HG03103 (cell line): Measurements from ENCODE around the gene FBXL17.

Experiments used
- ATAC-seq: cut with Tn5 transposase; IDR thresholded peaks from one replicate; pipeline ENCODE4 v1.9.1; 2021; ENCODE audit warnings: low read depth; ENCODE audit not compliant: unreplicated experiment

The FBXL17 gene

DNA sequence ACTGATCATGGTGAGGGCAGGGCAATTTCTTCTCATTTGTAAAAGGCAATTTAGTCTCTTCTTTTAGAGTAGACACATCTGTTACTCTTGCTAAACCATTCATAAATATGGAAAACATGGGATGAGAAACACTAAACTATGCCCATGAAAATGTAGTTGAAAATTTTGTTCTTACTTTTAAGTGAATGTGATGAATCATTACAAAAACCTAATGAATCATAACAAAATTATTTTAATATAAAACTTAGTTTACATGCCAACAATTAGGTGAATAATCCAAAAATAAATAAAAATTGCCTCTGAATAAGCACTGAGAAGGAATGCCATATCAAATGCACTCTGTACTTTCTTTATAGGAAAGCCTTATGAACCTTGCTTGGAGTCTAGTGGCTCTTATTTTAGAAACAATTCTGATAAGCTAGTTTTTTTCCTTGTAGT is 413.5 kb downstream of the FBXL17 start:
- no peak for ATAC-seq

DNA sequence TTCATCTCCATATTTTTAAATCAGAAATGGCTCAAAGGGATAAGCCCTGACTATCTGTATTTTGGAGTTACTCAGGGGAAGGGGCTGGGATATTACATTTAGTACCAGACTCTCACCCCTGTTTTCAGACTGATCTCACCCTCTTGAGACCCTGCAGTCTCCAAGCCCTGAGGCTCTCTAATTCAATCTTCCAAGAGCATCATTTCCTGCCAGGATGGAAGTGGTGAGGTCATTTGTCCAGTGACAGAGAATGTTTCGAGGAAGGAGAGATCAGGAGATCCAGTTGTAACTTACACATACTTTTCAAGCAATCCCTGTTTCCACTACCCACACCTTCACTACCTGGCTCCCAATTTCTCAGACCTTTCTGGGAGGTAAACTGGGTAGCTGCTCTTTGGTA is 415.7 kb downstream of the FBXL17 start:
- no peak for ATAC-seq

GRCh38 chr5:107964722-107965121 is 417.2 kb downstream of the FBXL17 start:
- no peak for ATAC-seq

DNA sequence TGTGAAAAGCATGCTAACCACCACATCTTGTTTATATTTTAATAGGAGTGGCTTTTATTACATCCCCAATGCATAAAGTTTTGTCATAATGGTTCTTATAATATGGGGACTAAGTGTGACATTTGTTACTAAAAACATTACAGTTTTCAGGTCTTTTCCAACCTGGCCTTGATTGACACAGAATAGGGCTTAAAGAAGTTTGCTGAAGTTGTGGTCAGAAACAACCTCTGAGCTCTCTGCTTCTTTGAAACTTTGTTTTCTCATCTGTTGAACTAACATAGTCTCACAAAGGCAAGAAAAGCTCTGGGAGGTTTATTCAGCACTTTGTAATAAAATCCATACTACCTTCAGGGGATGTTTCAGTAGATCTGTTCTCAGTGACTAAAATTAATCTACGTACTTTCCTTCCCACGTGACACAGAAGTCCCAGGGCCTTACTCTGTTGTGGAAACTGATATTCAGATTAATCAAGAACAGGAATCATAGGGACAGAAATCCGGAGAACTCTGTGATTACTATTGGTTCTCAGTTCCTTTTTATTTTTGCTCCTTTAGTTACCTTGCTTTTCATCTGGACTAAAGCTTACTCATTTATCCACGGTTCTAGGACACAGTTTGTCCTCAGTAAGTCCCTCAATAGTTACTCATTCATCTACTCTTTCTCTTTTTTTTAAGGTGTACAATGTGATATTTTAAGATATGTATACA is 422.2 kb downstream of the FBXL17 start:
- no peak for ATAC-seq

- ATAC-seq, result no peak
Observed at GRCh38 chr5:107958861-107959260, 423.0 kb downstream of the FBXL17 start.

DNA sequence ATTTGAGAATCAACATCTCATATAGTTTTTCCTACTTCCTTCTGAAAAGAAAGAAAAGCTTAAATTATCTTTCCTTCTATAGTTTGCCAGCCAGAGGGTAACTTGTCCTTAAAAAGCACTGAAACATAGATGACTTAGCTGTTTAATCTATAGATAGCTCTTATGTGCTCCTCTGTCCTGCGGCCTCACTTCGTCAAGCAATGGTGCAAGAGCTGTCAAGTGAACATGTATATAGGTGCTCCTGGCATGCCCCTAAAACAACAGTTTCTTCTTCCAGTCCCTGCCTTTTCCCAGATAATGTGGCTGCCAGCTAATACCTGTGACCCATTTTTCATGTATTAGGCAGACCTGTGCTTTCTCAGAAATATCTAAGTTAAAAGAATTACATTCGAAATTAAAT is 423.5 kb downstream of the FBXL17 start:
- ATAC-seq, result no peak

DNA sequence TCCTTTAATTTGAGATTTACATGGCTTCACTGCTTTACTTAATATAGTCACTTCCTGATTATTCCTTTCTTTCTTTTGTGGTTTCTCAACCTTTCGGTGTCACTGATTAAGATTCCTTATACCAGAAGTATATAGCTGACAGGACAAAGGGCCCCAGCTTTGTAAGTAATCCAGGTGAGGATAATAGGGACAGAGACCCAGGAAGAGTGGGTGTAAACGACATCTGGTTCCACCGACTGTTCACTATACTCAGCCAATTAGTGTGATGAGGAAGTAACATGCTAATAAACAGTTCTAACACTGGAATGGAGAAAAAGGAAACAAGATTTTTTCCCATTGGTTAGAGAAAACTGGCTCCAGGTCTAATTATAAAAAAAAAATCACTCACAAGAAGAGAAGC is 424.8 kb downstream of the FBXL17 start:
- ATAC-seq, result no peak

DNA sequence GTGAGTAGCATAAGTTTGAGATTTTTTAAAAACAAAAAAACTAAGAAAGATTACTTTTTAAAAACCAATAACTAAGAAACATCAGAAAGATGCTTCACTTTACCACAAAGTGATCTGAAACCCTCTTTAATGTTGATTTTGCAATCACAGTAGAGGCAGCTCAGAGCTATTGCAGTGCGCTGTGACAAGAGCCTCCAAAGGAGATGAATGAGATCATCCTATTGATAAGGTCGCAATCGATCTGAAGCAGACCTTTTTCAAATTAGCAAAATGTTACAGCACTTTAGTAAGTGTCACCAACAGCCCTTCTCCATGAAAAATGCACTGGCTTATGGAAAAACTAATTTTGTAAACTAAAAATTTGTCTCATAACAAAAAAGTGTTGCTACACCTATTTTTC is 426.6 kb downstream of the FBXL17 start:
- no peak for ATAC-seq

DNA sequence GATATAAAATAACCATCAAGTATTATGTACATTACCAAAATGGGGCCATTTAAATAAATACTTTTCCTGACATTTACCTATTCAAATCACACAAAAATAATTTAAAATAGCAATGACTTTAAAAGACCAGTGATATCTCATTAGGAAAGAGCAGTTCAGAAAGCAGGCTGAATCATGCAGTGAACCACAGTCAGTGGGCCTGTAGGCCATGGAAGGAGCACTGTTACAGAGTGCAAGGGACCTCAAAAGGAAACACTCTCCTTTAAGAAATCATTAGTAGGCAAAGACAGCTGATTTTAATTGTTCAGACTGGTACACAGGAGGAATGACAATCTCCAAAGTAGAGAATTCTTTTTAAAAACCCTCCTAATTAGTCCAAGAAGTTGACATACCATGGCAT is 427.6 kb downstream of the FBXL17 start:
- no peak for ATAC-seq

DNA sequence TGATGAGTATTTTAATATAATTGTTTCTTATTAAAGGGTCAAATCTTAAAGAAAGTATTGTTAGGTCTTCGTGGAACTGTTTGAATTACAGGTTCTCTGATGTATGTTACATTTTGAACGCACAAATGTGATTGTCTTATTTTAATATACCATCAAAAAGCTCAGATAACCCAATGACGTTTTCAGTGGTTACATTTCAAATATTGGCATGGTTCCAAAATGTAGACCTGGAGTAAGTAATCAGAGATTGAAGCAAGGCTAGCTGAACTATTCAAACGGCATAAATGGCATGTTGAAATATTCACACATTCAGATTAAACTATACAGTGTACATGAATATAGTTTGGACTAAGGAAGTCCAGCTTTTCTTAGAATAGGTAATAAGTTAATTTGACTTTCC is 429.4 kb downstream of the FBXL17 start:
- no peak for ATAC-seq

DNA sequence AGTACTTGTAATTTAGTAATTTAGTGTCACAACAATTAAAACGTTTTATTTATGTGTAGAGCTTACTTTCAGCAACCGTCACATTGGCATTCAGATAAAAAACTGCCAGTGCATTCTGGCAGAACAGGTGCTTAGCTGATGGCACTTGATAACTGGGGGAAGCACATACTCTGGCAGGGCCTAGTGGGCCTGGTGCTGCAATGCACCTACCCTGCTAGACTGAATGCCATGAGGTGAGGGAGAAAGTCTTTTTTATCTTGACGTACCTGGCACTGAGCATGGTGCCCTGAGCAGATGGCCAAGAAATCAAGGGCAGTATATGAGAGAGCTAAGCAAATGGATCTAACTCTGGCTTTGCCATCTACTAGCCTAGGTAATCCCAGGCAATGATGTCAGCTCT is 430.6 kb downstream of the FBXL17 start:
- ATAC-seq, result no peak

GRCh38 chr5:107950776-107951175 is 431.1 kb downstream of the FBXL17 start:
- ATAC-seq, result no peak

DNA sequence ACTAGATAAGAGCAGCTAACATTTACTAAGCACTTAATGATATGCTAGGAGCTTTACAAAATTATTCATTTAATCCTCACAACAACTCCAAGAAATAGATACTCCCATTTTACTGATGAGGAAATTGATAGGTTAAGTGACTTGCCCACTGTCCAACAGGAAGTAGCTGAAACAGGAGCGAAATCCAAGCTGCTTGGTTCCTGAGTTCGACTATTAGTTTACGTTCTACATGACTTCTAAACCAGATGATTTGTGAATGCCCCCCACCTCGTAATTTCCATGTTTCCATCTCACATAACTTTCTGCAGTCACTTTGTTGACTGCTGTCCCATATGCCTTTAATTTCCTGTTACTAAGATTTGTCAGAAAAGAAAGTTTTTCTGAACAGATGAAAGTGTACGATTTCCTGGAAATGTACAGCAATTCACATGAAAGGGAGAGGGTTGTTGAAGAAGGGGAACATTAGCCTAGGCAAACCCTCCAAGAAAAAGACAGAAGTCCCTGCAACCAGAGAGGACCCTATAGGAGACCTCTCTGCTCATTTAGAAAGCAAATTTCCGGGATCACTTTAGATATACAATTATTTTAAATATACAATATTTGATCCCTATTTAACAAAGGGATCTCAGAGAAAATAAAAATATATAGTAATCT is 432.1 kb downstream of the FBXL17 start:
- ATAC-seq, result no peak

DNA sequence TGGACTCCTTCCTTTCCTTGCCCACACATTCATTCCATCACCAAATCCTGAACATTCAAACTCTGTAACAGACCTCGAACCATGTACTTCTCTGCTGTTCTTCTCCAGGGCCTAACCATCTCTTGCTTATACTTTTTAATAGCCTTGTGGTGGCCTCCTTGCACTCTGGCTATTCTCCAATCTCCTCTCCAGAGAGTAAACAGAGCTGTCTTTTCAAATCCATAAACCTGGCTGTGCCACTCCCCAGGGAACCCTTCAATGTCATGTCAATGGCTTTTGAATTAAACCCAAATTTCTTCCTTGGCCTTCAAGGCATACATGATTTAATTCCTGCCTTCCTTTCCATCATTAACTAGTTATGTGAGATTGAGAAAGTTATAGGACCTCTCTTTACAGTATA is 433.5 kb downstream of the FBXL17 start:
- no peak for ATAC-seq

DNA sequence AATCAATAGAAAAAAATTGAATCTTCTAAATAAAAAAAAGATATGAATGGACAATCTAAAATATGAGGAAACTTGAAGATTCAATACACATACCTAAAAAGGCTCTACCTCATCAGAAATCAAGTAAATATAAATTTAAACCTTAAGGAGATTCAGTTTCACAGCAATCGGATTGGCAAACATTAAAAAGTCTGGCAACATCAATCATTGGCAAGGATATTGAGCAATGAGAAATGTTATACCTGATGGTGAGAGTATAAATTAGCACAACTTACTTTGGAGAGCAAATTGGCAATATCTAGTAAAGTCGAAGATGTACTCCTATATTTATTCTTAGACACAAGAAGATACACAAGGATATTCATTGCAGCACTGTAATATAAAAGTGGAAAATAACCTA is 436.8 kb downstream of the FBXL17 start:
- no peak for ATAC-seq

- ATAC-seq, result no peak
Observed at GRCh38 chr5:107943923-107944322, 438.0 kb downstream of the FBXL17 start.

- no peak for ATAC-seq
Observed at GRCh38 chr5:107941036-107941435, 440.9 kb downstream of the FBXL17 start.

DNA sequence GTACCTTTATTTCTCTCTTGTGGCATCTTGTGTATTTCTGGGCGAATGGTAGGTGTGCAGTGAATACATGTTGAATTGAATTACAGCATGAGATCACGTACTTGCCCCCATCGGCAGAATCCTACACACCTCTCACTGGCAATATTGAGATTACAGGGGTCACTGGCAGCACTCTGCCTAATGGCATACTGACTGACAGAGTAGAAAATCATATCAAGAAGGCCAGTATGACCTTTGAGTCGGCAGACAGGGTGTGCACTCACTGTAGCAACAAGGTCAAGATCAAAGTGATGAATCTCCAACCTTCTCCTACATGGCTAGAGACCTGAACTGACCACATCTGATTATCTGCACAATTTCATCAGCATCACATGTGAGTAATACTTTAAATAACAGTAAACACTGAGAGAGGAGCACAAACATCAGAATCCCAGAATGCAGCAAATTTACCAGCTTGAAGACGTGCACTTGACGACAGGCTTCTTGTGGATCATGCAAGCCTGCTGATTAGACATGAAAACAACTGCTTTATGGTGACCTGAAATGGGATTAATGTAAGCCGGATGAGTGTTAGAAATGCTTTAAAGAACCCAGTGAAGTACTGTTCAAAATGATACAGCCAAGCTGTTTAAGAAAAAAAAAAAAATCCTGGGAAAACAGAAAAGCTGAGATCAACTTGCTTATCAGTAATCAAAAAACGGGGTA is 444.1 kb downstream of the FBXL17 start:
- no peak for ATAC-seq

- ATAC-seq, result no peak
Observed at GRCh38 chr5:107937204-107937603, 444.7 kb downstream of the FBXL17 start.

- ATAC-seq, result no peak
Observed at GRCh38 chr5:107936515-107936914, 445.4 kb downstream of the FBXL17 start.

GRCh38 chr5:107935645-107936044 is 446.3 kb downstream of the FBXL17 start:
- no peak for ATAC-seq

DNA sequence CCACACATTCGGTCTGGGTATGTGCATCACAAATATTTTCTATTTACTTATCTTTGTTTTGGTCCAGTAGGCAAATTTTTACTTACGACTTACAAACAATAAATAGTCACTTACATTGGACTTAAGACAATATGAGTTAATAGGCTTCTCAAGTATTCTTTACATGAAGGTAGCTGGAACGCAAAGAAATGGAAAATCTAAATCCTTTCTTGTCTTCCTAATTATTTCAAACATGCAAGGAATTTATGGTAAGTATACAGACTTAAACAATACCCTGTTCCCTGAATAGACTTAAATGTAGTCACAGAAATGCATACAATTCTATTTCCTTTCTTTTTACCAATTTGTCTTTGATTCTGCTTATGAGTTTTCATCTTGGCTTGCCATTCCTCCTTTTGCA is 448.6 kb downstream of the FBXL17 start:
- no peak for ATAC-seq
